Ovary (tissue), 3 donors: Measurements from ENCODE around the gene DDX4.

Source experiments
- POLR2A ChIP-seq: fragments of 450-650 bp; IDR thresholded peaks from one replicate; pipeline ENCODE4 v1.6.1; 2017; ENCODE audit warnings: antibody characterized with exemption, mild to moderate bottlenecking, moderate library complexity
- TF ChIP-seq, protein P1 (sequence below), 3 donors: fragments of 450-650 bp in 2 of 3; fragments of 200-600 bp in 1 of 3; IDR thresholded peaks; one replicate each; pipeline versions ENCODE4 v1.5.1 to v1.8.0; 2016 to 2022; ENCODE audit warnings: antibody characterized with exemption in 3 of 3, mild to moderate bottlenecking in 1 of 3
- donor health status: DM: no; HTN: no; CAD: no.

DNA sequence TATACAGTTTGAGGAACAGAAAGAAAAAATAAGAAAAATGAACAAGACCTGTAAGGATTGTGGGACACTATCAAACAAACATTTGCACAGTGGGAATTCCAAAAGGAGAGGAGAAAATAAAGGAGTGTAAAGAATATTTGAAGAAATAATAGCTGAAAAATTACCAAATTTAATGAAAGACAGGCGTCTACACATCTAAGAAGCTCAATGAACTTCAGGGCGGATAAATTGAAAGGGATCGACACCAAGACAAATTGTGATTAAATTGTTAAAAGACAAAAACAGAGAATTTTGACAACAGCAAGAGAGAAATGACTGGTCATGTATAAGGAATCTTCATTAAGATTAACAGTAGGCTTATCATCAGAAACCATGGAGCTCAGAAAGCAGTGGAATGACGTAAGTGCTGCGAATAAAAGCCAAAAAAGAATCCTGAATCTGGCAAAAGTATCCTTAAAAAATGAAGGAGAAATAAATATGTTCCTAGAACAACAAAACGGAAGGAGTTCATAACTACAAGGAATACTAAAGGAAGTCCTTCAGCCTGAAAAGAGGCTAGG lies 22.3 kb upstream of the DDX4 start:
- TF ChIP-seq, protein P1, sequence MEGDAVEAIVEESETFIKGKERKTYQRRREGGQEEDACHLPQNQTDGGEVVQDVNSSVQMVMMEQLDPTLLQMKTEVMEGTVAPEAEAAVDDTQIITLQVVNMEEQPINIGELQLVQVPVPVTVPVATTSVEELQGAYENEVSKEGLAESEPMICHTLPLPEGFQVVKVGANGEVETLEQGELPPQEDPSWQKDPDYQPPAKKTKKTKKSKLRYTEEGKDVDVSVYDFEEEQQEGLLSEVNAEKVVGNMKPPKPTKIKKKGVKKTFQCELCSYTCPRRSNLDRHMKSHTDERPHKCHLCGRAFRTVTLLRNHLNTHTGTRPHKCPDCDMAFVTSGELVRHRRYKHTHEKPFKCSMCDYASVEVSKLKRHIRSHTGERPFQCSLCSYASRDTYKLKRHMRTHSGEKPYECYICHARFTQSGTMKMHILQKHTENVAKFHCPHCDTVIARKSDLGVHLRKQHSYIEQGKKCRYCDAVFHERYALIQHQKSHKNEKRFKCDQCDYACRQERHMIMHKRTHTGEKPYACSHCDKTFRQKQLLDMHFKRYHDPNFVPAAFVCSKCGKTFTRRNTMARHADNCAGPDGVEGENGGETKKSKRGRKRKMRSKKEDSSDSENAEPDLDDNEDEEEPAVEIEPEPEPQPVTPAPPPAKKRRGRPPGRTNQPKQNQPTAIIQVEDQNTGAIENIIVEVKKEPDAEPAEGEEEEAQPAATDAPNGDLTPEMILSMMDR (IDR thresholded peaks at IDR 0.05), result no peak
- TF ChIP-seq POLR2A, result no peak
